Measurements from ENCODE around the gene ZNF536. TPM values are rescaled to one million over a fixed set of nuclear protein-coding genes. Genes with fewer than 3 reads are reported as not detected.

Gene ZNF536
- polyA plus RNA-seq, 1 donor (not counting 4 experiments of a cell fraction or from before 2014, with no cell fraction given): not detected

GRCh38 chr19:30385174-30385573, 13.0 kb downstream of the ZNF536 start:
- Histone ChIP-seq H3K9ac (ENCODE audit: control insufficient read depth, extremely low read depth, insufficient read depth, low read length) (no peak overlapping the region), H3K4me1 (ENCODE audit: control insufficient read depth, extremely low read depth, insufficient read depth, low read length) (no peaks in the 10 kb centered on the region), H3K27ac (ENCODE audit: control insufficient read depth, insufficient read depth, low read length) (no peak overlapping the region), H3K79me2 (ENCODE audit: control insufficient read depth, insufficient read depth, low read length) (no peaks in the 10 kb centered on the region), H3K4me3 (ENCODE audit: control insufficient read depth in 2 of 3, extremely low read depth in 1 of 3, insufficient read depth in 2 of 3, low read depth in 1 of 3, low read length in 3 of 3) (no peak overlapping the region), H3K36me3 (ENCODE audit: control insufficient read depth in 2 of 2, extremely low read depth in 1 of 2, insufficient read depth in 2 of 2, low read length in 2 of 2) (no peaks in the 10 kb centered on the region), H4K20me1 (ENCODE audit: control insufficient read depth, extremely low read depth, insufficient read depth, low read length) (no peaks in the 10 kb centered on the region), H3K9me3 (ENCODE audit: control insufficient read depth, low read depth, low read length) (peaks cover 4% of the 10 kb centered on the region), H3K4me2 (ENCODE audit: control insufficient read depth, extremely low read depth, insufficient read depth, low read depth, low read length) (no peak overlapping the region), H3K27me3 (ENCODE audit: control insufficient read depth, extremely low read depth, insufficient read depth, low read length) (no peaks in the 10 kb centered on the region), H3K9me1 (ENCODE audit: control insufficient read depth, extremely low read depth, insufficient read depth, low read length) (no peaks in the 10 kb centered on the region), H2AFZ (ENCODE audit: control insufficient read depth, low read length) (no peak overlapping the region)
- FAIRE-seq (no peak), DNase-seq (ENCODE audit: low read depth, low spot score) (no peak)
- TF ChIP-seq EZH2 (IDR thresholded peaks at IDR 0.05; ENCODE audit: low read length): no peak
- dilution Hi-C loops (cut with MboI; ENCODE audit: extremely low pct_ligation_motif_present, low sequenced_read_pairs): no loop called here

DNA sequence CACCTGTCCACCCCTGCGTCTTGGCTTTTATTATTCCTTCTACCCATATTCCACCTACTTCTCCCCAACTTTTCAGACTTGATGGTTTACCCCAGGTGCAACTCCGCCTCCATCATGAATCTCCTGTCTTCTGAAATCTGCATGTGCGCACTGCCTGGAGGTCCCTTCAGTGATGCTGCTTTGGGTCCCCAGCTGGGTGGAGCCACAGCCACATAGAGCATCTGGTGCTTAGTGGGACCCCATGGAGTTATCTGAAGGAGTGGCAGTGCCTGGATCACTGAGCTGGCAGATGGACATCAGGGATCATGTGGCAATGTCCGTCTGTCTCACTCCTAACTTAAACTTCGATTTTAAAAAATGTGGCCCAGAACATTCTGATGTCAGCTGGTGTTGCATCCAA, 13.5 kb downstream of the ZNF536 start:
- no peak for FAIRE-seq
- Histone ChIP-seq H4K20me1 (ENCODE audit: control insufficient read depth, extremely low read depth, insufficient read depth, low read length) (no peaks in the 10 kb centered on the region), H3K9me3 (ENCODE audit: control insufficient read depth, low read depth, low read length) (peaks cover 4% of the 10 kb centered on the region), H3K9me1 (ENCODE audit: control insufficient read depth, extremely low read depth, insufficient read depth, low read length) (no peaks in the 10 kb centered on the region), H2AFZ (ENCODE audit: control insufficient read depth, low read length) (no peak overlapping the region), H3K4me2 (ENCODE audit: control insufficient read depth, extremely low read depth, insufficient read depth, low read depth, low read length) (no peak overlapping the region), H3K9ac (ENCODE audit: control insufficient read depth, extremely low read depth, insufficient read depth, low read length) (no peak overlapping the region), H3K4me3 (ENCODE audit: control insufficient read depth in 2 of 3, extremely low read depth in 1 of 3, insufficient read depth in 2 of 3, low read depth in 1 of 3, low read length in 3 of 3) (no peak overlapping the region), H3K27ac (ENCODE audit: control insufficient read depth, insufficient read depth, low read length) (no peak overlapping the region), H3K36me3 (ENCODE audit: control insufficient read depth in 2 of 2, extremely low read depth in 1 of 2, insufficient read depth in 2 of 2, low read length in 2 of 2) (no peaks in the 10 kb centered on the region), H3K27me3 (ENCODE audit: control insufficient read depth, extremely low read depth, insufficient read depth, low read length) (no peaks in the 10 kb centered on the region), H3K4me1 (ENCODE audit: control insufficient read depth, extremely low read depth, insufficient read depth, low read length) (no peaks in the 10 kb centered on the region), H3K79me2 (ENCODE audit: control insufficient read depth, insufficient read depth, low read length) (no peaks in the 10 kb centered on the region)
- dilution Hi-C loops (cut with MboI; ENCODE audit: extremely low pct_ligation_motif_present, low sequenced_read_pairs): no loop called here
- TF ChIP-seq, protein P1, sequence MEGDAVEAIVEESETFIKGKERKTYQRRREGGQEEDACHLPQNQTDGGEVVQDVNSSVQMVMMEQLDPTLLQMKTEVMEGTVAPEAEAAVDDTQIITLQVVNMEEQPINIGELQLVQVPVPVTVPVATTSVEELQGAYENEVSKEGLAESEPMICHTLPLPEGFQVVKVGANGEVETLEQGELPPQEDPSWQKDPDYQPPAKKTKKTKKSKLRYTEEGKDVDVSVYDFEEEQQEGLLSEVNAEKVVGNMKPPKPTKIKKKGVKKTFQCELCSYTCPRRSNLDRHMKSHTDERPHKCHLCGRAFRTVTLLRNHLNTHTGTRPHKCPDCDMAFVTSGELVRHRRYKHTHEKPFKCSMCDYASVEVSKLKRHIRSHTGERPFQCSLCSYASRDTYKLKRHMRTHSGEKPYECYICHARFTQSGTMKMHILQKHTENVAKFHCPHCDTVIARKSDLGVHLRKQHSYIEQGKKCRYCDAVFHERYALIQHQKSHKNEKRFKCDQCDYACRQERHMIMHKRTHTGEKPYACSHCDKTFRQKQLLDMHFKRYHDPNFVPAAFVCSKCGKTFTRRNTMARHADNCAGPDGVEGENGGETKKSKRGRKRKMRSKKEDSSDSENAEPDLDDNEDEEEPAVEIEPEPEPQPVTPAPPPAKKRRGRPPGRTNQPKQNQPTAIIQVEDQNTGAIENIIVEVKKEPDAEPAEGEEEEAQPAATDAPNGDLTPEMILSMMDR (optimal IDR thresholded peaks at IDR 0.05 in 1 of 3, IDR thresholded peaks at IDR 0.05 in 1 of 3, conservative IDR thresholded peaks at IDR 0.05 in 1 of 3; ENCODE audit: extremely low read depth in 1 of 3, insufficient read depth in 2 of 3, low read length in 3 of 3): no peak
- TF ChIP-seq EZH2 (IDR thresholded peaks at IDR 0.05; ENCODE audit: low read length): no peak
- no peak for DNase-seq (ENCODE audit: low read depth, low spot score)

DNA sequence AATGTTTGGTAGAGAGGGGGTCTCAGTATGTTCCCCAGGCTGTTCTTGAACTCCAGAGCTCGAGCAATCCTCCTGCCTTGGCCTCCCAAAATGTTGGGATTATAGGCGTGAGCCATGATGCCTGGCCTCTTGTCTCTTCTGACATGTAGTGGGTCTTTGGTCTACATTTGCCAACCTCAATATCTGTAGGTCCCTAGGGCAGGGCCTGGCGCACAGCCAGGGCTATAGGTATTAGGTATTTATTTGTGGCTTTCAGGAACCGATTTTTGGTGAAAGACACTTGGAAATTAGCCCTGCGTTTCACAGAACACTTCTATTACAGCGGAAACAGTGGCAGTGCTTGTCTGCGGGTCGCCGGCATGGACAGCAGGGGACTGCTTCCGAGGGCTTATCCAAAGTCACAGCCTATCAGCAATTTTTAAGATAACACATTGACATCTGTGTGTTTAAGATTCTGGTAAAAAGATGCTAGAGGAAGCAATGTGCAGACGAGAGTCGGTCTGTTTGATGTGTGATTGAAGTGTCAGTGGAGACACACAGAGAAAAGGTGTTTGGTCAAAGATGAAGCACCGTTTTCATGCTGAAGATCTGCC, 14.5 kb downstream of the ZNF536 start:
- no peak overlapping the region for H3K9ac ChIP-seq (ENCODE audit: control insufficient read depth, extremely low read depth, insufficient read depth, low read length)
- no peaks in the 10 kb centered on the region for H3K36me3 ChIP-seq (ENCODE audit: control insufficient read depth in 2 of 2, extremely low read depth in 1 of 2, insufficient read depth in 2 of 2, low read length in 2 of 2)
- no peaks in the 10 kb centered on the region for H3K4me1 ChIP-seq (ENCODE audit: control insufficient read depth, extremely low read depth, insufficient read depth, low read length)
- no peaks in the 10 kb centered on the region for H3K79me2 ChIP-seq (ENCODE audit: control insufficient read depth, insufficient read depth, low read length)
- H4K20me1 ChIP-seq (ENCODE audit: control insufficient read depth, extremely low read depth, insufficient read depth, low read length): no peaks in the 10 kb centered on the region
- no peaks in the 10 kb centered on the region for H3K27me3 ChIP-seq (ENCODE audit: control insufficient read depth, extremely low read depth, insufficient read depth, low read length)
- no peak overlapping the region for H3K27ac ChIP-seq (ENCODE audit: control insufficient read depth, insufficient read depth, low read length)
- FAIRE-seq: no peak
- DNase-seq (ENCODE audit: low read depth, low spot score): no peak
- H3K4me3 ChIP-seq (ENCODE audit: control insufficient read depth in 2 of 3, extremely low read depth in 1 of 3, insufficient read depth in 2 of 3, low read depth in 1 of 3, low read length in 3 of 3): no peak overlapping the region
- H3K9me3 ChIP-seq (ENCODE audit: control insufficient read depth, low read depth, low read length): peaks cover 4% of the 10 kb centered on the region
- dilution Hi-C loops (cut with MboI; ENCODE audit: extremely low pct_ligation_motif_present, low sequenced_read_pairs): no loop called here
- no peak overlapping the region for H3K4me2 ChIP-seq (ENCODE audit: control insufficient read depth, extremely low read depth, insufficient read depth, low read depth, low read length)
- H2AFZ ChIP-seq (ENCODE audit: control insufficient read depth, low read length): no peak overlapping the region
- no peaks in the 10 kb centered on the region for H3K9me1 ChIP-seq (ENCODE audit: control insufficient read depth, extremely low read depth, insufficient read depth, low read length)
- TF ChIP-seq EZH2 (IDR thresholded peaks at IDR 0.05; ENCODE audit: low read length): no peak
- TF ChIP-seq, protein P1 (optimal IDR thresholded peaks at IDR 0.05 in 1 of 3, IDR thresholded peaks at IDR 0.05 in 1 of 3, conservative IDR thresholded peaks at IDR 0.05 in 1 of 3; ENCODE audit: extremely low read depth in 1 of 3, insufficient read depth in 2 of 3, low read length in 3 of 3): no peak

All from keratinocyte (primary cell).